Heart right ventricle (tissue), 16 donors: ENCODE measurements around the gene VDAC2. TPM values are rescaled to one million over a fixed set of nuclear protein-coding genes. Genes with fewer than 3 reads are reported as not detected.

Experiments
- ATAC-seq, 8 donors: fragments of 200-7000 bp; cut with Tn5 transposase; one replicate each; pipeline ENCODE4 v1.9.1; 2020; ENCODE audit warnings: mild to moderate bottlenecking in 8 of 8, moderate library complexity in 8 of 8, moderate number of reproducible peaks in 1 of 8
- DNase-seq, 2 donors: peaks; one replicate each; pipeline ENCODE4 v3.0.0-alpha.2; 2020
- H3K27ac ChIP-seq, 10 donors: fragments of 200-600 bp; sonication (generic) in 2 of 10; one replicate each; pipeline versions ENCODE4 v1.5.0 to v1.8.0; 2020 to 2022; ENCODE audit warnings: mild to moderate bottlenecking in 3 of 10
- H3K27me3 ChIP-seq, 7 donors: fragments of 200-600 bp; one replicate each; pipeline ENCODE4 v1.8.0; 2021 to 2022; ENCODE audit warnings: mild to moderate bottlenecking in 2 of 7
- H3K36me3 ChIP-seq, 9 donors: fragments of 200-600 bp; sonication (generic) in 1 of 9; one replicate each; pipeline versions ENCODE4 v1.5.0 to v1.8.0; 2020 to 2022; ENCODE audit warnings: mild to moderate bottlenecking in 2 of 9
- H3K4me1 ChIP-seq, 9 donors: fragments of 200-600 bp; sonication (generic) in 1 of 9; one replicate each; pipeline versions ENCODE4 v1.5.0 to v1.8.0; 2020 to 2022; ENCODE audit warnings: mild to moderate bottlenecking in 4 of 9
- H3K4me3 ChIP-seq, 10 donors: fragments of 200-600 bp; sonication (generic) in 2 of 10; one replicate each; pipeline versions ENCODE4 v1.5.0 to v1.8.0; 2020 to 2022; ENCODE audit warnings: mild to moderate bottlenecking in 7 of 10, moderate library complexity in 2 of 10
- H3K9me3 ChIP-seq, 11 donors: fragments of 200-600 bp in 10 of 11; sonication (generic) in 2 of 11; one replicate each; pipeline versions ENCODE4 v1.5.0 to v1.8.0; 2013 to 2022; ENCODE audit warnings: mild to moderate bottlenecking in 2 of 11, control low read depth in 1 of 11, moderate library complexity in 1 of 11
- WGBS, 2 donors: extraction: QIAGEN DNeasy Blood & Tissue Kit; methylation state at CpG; one replicate each; pipeline ENCODE4 v1.1.7; 2013; ENCODE audit warnings: inconsistent platforms in 1 of 2; 5-methylcytosine and 5-hydroxymethylcytosine counted together
- intact Hi-C, 10 donors: fragments of 100-400 bp; cut with DNase I; formaldehyde crosslinking; loops; one replicate each; pipeline versions ENCODE4 v1.11.1 to v1.14.2; 2022
- polyA plus RNA-seq, 2 donors: library from polyadenylated mRNA; stranded (reverse); fragments of 200-250 nt; gene quantifications; one replicate each; pipeline ENCODE4 v1.2.3, GENCODE V29; 2013
- total RNA-seq, 10 donors: library from RNA; stranded (reverse); fragmentation: NEBNext Ultra II Directional in 3 of 10; extraction: Animal tissue kit (Norgen Biotek cat#: 25700) in 3 of 10; gene quantifications; one replicate each; pipeline versions ENCODE4 v1.2.1 to v1.2.4, GENCODE V29; 2021 to 2023
- TF ChIP-seq, protein P1 (sequence below), 9 donors: fragments of 200-600 bp; sonication (generic) in 2 of 9; IDR thresholded peaks; one replicate each; pipeline versions ENCODE4 v1.5.0 to v1.8.0; 2021 to 2022; ENCODE audit warnings: antibody characterized with exemption in 9 of 9, mild to moderate bottlenecking in 5 of 9, moderate library complexity in 1 of 9
- donor health status: Arrhythmogenic right ventricular cardiomyopathy.
- donor health status: ischemic (EF 13 %, LVEDD 7.1; RV severe dilation, severe dysfunction).
- donor health status: healthy with polysubstance abuse.
- donor health status: DM: no; HTN: yes; CAD: no.
- donor health status: DM: no; HTN: no; CAD: no.
- donor health status: ischemic (EF 25% LVEDD 6.9; RV normal size, moderate dysfunction).
- donor health status: ischemic (EF 25% LVEDD 5.7; RV mildly dilated, moderate dysfunction).
- donor health status: healthy.
- donor health status: DM: yes; HTN: yes; CAD: no.
- donor health status: Ischemic cardiomyopathy.
- donor health status: ischemic (EF 35%, LVEDD 5.7; RV mildly dilated, moderate dysfunction).
- donor health status: nonischemic (EF 11% LVEDD 7.7; RV severe dilation, severe dysfunction).
- donor health status: DM: yes; HTN: yes; CAD: no.
- donor health status: PGD.
- donor health status: ischemic (EF 29% LVEDD 5.4; RV normal size, mild dysfunction).
- donor health status: nonischemic (EF 23%, LVEDD 6.1; RV moderate dilation, normal function).

Gene VDAC2
- total and polyA plus RNA-seq, 12 donors, result 193 to 606 (median 484) TPM

DNA sequence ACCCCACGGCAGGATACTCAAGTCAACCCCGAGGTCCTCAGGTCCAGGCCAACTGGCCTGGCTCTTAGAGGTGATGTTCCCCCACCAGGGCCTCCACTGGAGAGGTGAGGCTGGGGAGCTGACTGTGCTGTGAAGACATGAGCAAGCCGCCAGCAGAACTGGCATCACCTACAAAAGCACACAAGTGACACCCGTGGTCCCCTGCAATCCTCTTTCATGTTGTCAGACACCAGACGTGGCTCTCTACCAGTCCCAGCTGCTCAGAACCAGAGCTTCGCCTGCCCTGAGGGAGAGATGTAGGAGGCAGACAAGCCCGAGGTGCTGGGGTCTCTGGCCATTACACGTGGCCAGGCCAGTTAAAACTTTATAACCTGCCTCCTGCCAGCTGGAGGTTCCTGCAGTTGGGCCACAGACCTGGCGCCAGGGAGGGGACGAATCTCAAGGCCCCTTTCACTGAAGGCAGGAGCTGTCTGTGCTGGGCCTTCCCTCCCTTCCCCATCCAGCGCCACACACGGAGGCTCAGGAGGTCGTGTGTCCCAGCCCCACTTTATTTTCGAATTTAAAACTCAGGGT, 22.9 kb downstream of the VDAC2 start:
- peak overlapping the region in 5 of 10 donors; percentile 79 to 95 (median 91) for H3K4me3 ChIP-seq
- DNase-seq (peak in 1 of 2 donors; percentile 24), ATAC-seq (peak in 2 of 8 donors; percentile 0 to 1)
- H3K9me3 ChIP-seq, result no peaks in the 10 kb centered on the region
- H3K4me1 ChIP-seq, result peaks cover 0 to 49% (median 35%) of the 10 kb centered on the region in 9 donors
- intact Hi-C loops, result loop anchor here in 8 of 10 donors (2.0 to 10.0 kb wide), 8 partner anchors 46 to 989 kb away; partner anchors contain the start of genes SAMD8 (in 6 of the 8) and KAT6B (in 2 of the 8)
- H3K36me3 ChIP-seq, result peaks cover 0 to 51% (median 16%) of the 10 kb centered on the region in 9 donors
- TF ChIP-seq, protein P1, sequence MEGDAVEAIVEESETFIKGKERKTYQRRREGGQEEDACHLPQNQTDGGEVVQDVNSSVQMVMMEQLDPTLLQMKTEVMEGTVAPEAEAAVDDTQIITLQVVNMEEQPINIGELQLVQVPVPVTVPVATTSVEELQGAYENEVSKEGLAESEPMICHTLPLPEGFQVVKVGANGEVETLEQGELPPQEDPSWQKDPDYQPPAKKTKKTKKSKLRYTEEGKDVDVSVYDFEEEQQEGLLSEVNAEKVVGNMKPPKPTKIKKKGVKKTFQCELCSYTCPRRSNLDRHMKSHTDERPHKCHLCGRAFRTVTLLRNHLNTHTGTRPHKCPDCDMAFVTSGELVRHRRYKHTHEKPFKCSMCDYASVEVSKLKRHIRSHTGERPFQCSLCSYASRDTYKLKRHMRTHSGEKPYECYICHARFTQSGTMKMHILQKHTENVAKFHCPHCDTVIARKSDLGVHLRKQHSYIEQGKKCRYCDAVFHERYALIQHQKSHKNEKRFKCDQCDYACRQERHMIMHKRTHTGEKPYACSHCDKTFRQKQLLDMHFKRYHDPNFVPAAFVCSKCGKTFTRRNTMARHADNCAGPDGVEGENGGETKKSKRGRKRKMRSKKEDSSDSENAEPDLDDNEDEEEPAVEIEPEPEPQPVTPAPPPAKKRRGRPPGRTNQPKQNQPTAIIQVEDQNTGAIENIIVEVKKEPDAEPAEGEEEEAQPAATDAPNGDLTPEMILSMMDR (IDR thresholded peaks at IDR 0.05), result no peak
- WGBS, 2 donors, result 54 to 56% methylated on average over 14 of the region's 14 CpGs
- peak overlapping the region in 9 of 10 donors; percentile 23 to 93 (median 89) for H3K27ac ChIP-seq
- H3K27me3 ChIP-seq, result no peaks in the 10 kb centered on the region

- Histone ChIP-seq H3K4me1 (peaks cover 0 to 43% (median 28%) of the 10 kb centered on the region in 9 donors), H3K9me3 (no peaks in the 10 kb centered on the region), H3K36me3 (peaks cover 0 to 44% (median 14%) of the 10 kb centered on the region in 9 donors), H3K4me3 (peak overlapping the region; percentile 67 to 95 (median 86)), H3K27me3 (no peaks in the 10 kb centered on the region), H3K27ac (peak overlapping the region; percentile 6 to 93 (median 88))
- WGBS, 2 donors, result 11 to 13% methylated on average over 48 of the region's 48 CpGs
- ATAC-seq (peak; percentile 67 to 85 (median 80)), DNase-seq (peak; percentile 90 to 94)
- TF ChIP-seq, protein P1 (IDR thresholded peaks at IDR 0.05), result no peak
- intact Hi-C loops, result loop anchor here in 8 of 10 donors (2.0 to 10.0 kb wide), 7 partner anchors 47 to 989 kb away; partner anchors contain the start of genes SAMD8 (in 6 of the 8) and KAT6B (in 2 of the 8)
Measured at GRCh38 chr10:75234017-75234682, 23.6 kb downstream of the VDAC2 start.

GRCh38 chr10:75234683-75235374, 24.2 kb downstream of the VDAC2 start:
- Histone ChIP-seq H3K36me3 (peaks cover 0 to 38% (median 14%) of the 10 kb centered on the region in 9 donors), H3K4me1 (peaks cover 0 to 36% (median 23%) of the 10 kb centered on the region in 9 donors), H3K9me3 (no peaks in the 10 kb centered on the region), H3K4me3 (peak overlapping the region; percentile 67 to 95 (median 86)), H3K27ac (peak overlapping the region; percentile 6 to 93 (median 88)), H3K27me3 (no peaks in the 10 kb centered on the region)
- intact Hi-C loops, result loop anchor here in 8 of 10 donors (1.0 to 10.0 kb wide), 13 partner anchors 47 to 993 kb away; partner anchors contain the start of genes SAMD8 (in 6 of the 8) and KAT6B (in 2 of the 8)
- TF ChIP-seq, protein P1 (IDR thresholded peaks at IDR 0.05), result peak in 3 of 9 donors; percentile 11 to 31 (median 16)
- peak in 1 of 2 donors; percentile 37 for DNase-seq
- WGBS, 2 donors, result 0 to 1% methylated on average over 62 of the region's 62 CpGs
- ATAC-seq, result peak; percentile 2 to 54 (median 10)
